ENCODE results near the gene WDR31.

DNA sequence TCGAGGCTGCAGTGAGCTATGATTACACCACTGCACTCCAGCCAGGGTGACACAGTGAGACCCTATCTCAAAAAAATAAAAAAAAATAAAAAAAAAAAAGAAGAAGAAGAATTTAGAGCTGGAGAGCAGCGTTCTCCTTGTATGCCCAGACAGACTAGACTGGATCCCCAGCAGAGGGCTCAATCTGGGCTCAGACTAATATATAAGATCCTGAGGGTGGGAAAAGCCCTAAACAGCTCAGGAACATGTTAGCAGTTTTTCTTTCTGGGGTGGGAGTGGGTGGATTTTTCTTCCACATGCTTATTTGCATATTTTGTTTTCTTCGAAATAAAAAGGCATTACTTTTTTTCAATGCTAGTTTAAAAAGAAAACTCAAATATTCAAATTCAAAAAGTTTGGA, 8.4 kb upstream of the WDR31 start:
- no peak for TF ChIP-seq EZH2 (IDR thresholded peaks at IDR 0.05; ENCODE audit: low read depth)
- no peak for TF ChIP-seq CTCF (conservative IDR thresholded peaks at IDR 0.05)

Data from PC-9 (cell line).